HepG2 (cell line): ENCODE data around the gene AQP10. TPM values are rescaled to one million over a fixed set of nuclear protein-coding genes. Genes with fewer than 3 reads are reported as not detected.
A peak's percentile ranks its signal among the peaks of the same experiment; 100 is the strongest.

Source experiments
- AHR ChIP-seq: IDR thresholded peaks from 2 replicates; pipeline ENCODE4 v1.6.1; 2018; ENCODE audit warnings: missing genetic modification reagents, missing compliant biosample characterization
- HNRNPL ChIP-seq: fragments of 200-400 bp; formaldehyde crosslinking; IDR thresholded peaks from 2 replicates; pipeline ENCODE4 v1.6.1; 2017; ENCODE audit warnings: mild to moderate bottlenecking, low read depth, low read length
- NCOA5 ChIP-seq: sonication (generic); formaldehyde crosslinking; IDR thresholded peaks from 2 replicates; pipeline ENCODE4 v1.4.0; 2020; ENCODE audit warnings: missing genetic modification reagents
- POLR2AphosphoS5 ChIP-seq: IDR thresholded peaks from 2 replicates; pipeline ENCODE4 v1.6.1; 2012; ENCODE audit warnings: low read depth, low read length
- RFX3 ChIP-seq: IDR thresholded peaks from 2 replicates; pipeline ENCODE4 v1.6.1; 2016; ENCODE audit warnings: missing biosample characterization, missing genetic modification reagents
- SMAD1 ChIP-seq: sonication (generic); formaldehyde crosslinking; IDR thresholded peaks from 2 replicates; pipeline ENCODE4 v1.4.0; 2020; ENCODE audit warnings: missing genetic modification reagents, low read depth, mild to moderate bottlenecking, borderline replicate concordance
- SMARCC2 ChIP-seq: fragments of 450-650 bp; IDR thresholded peaks from 2 replicates; pipeline ENCODE4 v1.6.1; 2017; ENCODE audit warnings: antibody characterized with exemption, mild to moderate bottlenecking
- SRY ChIP-seq: sonication (generic); formaldehyde crosslinking; IDR thresholded peaks from 2 replicates; pipeline ENCODE4 v1.8.0; 2022; ENCODE audit warnings: mild to moderate bottlenecking, missing genetic modification reagents
- STAG1 ChIP-seq: sonication (generic); formaldehyde crosslinking; IDR thresholded peaks from 2 replicates; pipeline ENCODE4 v1.4.0; 2020; ENCODE audit warnings: missing genetic modification reagents
- YEATS4 ChIP-seq: sonication (generic); formaldehyde crosslinking; IDR thresholded peaks from 2 replicates; pipeline ENCODE4 v1.4.0; 2020; ENCODE audit warnings: missing genetic modification reagents, borderline replicate concordance
- ZNF143 ChIP-seq: sonication (generic); formaldehyde crosslinking; IDR thresholded peaks from 2 replicates; pipeline ENCODE4 v1.4.0; 2020; ENCODE audit warnings: missing genetic modification reagents
- ZNF781 ChIP-seq: sonication (generic); formaldehyde crosslinking; IDR thresholded peaks from 2 replicates; pipeline ENCODE4 v1.5.1; 2020; ENCODE audit warnings: borderline replicate concordance, mild to moderate bottlenecking, missing genetic modification reagents; ENCODE audit errors: not compliant biosample characterization
- ZNF790 ChIP-seq: sonication (generic); formaldehyde crosslinking; IDR thresholded peaks from 2 replicates; pipeline ENCODE4 v1.8.0; 2022; ENCODE audit warnings: missing genetic modification reagents, mild to moderate bottlenecking, borderline replicate concordance
- ZNF816 ChIP-seq: sonication (generic); formaldehyde crosslinking; IDR thresholded peaks from 2 replicates; pipeline ENCODE4 v1.8.0; 2022; ENCODE audit warnings: missing genetic modification reagents, mild to moderate bottlenecking, borderline replicate concordance
- ZNF891 ChIP-seq: sonication (generic); formaldehyde crosslinking; IDR thresholded peaks from 2 replicates; pipeline ENCODE4 v1.5.0; 2020; ENCODE audit warnings: mild to moderate bottlenecking, missing genetic modification reagents
- polyA plus RNA-seq, 8 experiments: library from polyadenylated mRNA; depleted of rRNA in 3 of 8; stranded (reverse) in 7 of 8; unstranded in 1 of 8; fragments of >200 nt; fragmentation: Illumina TruSeq in 4 of 8; extraction: Trizol in 4 of 8; gene quantifications; 2 replicates each; pipeline versions ENCODE4 v1.2.1 to v1.2.3, GENCODE V29; 2011 to 2016; ENCODE audit warnings: low read depth in 4 of 8, missing spikeins in 1 of 8, mixed read lengths in 1 of 8; ENCODE audit not compliant: insufficient read depth in 1 of 8
- total RNA-seq, 5 experiments: library from RNA; depleted of rRNA; stranded (reverse); fragments of >200 nt; fragmentation: Illumina TruSeq; extraction: Trizol; gene quantifications; 2 replicates each; pipeline ENCODE4 v1.2.3, GENCODE V29; 2016; ENCODE audit warnings: low read depth in 1 of 5
- TF ChIP-seq, protein P1 (sequence below): sonication (generic); formaldehyde crosslinking; IDR thresholded peaks from 2 replicates; pipeline ENCODE4 v1.4.0; 2020; ENCODE audit warnings: missing genetic modification reagents
- TF ChIP-seq, protein P2 (sequence below): IDR thresholded peaks from 2 replicates; pipeline ENCODE4 v1.6.1; 2016; ENCODE audit warnings: missing genetic modification reagents, missing compliant biosample characterization
- TF ChIP-seq, protein P3 (sequence below): sonication (generic); formaldehyde crosslinking; IDR thresholded peaks from 2 replicates; pipeline ENCODE4 v1.5.1; 2020; ENCODE audit warnings: mild to moderate bottlenecking, missing genetic modification reagents
- TF ChIP-seq, protein P4 (sequence below): sonication (generic); formaldehyde crosslinking; IDR thresholded peaks from 2 replicates; pipeline ENCODE4 v1.4.0; 2020; ENCODE audit warnings: missing genetic modification reagents

AQP10 gene
- total and polyA plus RNA-seq, 2 of the 13 experiments (the other 11 are each of a cell fraction or from before 2014, with no cell fraction given) = 0.30 TPM; not detected in 1

DNA sequence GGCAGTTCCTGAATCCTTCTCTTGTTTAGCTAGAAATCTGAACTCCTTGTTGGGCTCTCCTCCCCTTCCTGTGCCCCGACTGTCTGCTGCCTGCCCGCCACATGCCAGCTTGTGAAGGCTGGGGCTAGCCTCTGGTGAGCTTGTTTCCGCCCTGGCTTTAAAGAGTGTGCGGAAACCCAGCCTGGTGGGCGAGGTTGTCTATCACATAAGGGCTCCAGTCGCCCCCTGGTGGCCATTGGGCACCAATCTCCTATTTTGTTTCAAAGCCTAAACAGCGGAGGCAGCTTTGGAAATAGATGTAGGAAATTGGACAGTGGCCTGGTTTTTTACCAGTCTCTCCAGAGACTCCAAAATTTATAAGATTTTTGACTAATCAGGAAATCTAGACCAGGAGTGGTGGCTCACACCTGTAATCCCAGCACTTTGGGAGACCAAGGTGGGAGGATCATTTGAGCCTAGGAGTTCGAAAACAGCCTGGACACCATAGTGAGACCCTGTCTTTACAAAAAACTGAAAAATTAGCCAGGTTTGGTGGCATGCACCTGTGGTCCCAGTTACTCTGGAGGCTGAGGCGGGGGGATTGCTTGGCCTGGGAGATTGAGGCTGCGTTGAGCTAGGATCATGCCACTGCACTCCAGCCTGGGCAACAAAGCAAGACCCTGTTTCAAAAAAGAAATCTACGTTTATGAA lies 14.3 kb downstream of the AQP10 start (continued):
- TF ChIP-seq, protein P1, sequence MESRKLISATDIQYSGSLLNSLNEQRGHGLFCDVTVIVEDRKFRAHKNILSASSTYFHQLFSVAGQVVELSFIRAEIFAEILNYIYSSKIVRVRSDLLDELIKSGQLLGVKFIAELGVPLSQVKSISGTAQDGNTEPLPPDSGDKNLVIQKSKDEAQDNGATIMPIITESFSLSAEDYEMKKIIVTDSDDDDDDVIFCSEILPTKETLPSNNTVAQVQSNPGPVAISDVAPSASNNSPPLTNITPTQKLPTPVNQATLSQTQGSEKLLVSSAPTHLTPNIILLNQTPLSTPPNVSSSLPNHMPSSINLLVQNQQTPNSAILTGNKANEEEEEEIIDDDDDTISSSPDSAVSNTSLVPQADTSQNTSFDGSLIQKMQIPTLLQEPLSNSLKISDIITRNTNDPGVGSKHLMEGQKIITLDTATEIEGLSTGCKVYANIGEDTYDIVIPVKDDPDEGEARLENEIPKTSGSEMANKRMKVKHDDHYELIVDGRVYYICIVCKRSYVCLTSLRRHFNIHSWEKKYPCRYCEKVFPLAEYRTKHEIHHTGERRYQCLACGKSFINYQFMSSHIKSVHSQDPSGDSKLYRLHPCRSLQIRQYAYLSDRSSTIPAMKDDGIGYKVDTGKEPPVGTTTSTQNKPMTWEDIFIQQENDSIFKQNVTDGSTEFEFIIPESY (CRISPR knock-in tag) = peak; percentile 63
- TF ChIP-seq, protein P2, sequence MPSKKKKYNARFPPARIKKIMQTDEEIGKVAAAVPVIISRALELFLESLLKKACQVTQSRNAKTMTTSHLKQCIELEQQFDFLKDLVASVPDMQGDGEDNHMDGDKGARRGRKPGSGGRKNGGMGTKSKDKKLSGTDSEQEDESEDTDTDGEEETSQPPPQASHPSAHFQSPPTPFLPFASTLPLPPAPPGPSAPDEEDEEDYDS (CRISPR knock-in tag) = no peak
- TF ChIP-seq ZNF143 (CRISPR knock-in tag) (no peak), ZNF891 (CRISPR knock-in tag) (0 out of 2 replicates have a peak, but pooled peaks have one; percentile 45), STAG1 (CRISPR knock-in tag) (peak; percentile 80), SMARCC2 (no peak), NCOA5 (CRISPR knock-in tag) (no peak), AHR (no peak), ZNF816 (CRISPR knock-in tag) (no peak), ZNF790 (CRISPR knock-in tag) (no peak), RFX3 (no peak), HNRNPL (peak; percentile 90), YEATS4 (no peak), ZNF781 (CRISPR knock-in tag) (no peak), SRY (no peak), SMAD1 (CRISPR knock-in tag) (no peak), POLR2AphosphoS5 (no peak)
- TF ChIP-seq, protein P3, sequence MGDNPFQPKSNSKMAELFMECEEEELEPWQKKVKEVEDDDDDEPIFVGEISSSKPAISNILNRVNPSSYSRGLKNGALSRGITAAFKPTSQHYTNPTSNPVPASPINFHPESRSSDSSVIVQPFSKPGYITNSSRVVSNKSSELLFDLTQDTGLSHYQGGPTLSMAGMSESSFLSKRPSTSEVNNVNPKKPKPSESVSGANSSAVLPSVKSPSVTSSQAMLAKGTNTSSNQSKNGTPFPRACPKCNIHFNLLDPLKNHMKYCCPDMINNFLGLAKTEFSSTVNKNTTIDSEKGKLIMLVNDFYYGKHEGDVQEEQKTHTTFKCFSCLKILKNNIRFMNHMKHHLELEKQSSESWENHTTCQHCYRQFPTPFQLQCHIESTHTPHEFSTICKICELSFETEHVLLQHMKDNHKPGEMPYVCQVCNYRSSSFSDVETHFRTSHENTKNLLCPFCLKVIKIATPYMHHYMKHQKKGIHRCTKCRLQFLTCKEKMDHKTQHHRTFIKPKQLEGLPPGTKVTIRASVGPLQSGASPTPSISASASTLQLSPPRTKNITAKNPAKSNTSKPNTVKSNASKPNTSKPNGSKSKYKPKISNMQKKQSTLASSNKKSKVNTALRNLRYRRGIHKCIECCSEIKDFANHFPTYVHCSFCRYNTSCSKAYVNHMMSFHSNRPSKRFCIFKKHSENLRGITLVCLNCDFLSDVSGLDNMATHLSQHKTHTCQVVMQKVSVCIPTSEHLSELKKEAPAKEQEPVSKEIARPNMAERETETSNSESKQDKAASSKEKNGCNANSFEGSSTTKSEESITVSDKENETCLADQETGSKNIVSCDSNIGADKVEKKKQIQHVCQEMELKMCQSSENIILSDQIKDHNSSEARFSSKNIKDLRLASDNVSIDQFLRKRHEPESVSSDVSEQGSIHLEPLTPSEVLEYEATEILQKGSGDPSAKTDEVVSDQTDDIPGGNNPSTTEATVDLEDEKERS = no peak
- TF ChIP-seq, protein P4, sequence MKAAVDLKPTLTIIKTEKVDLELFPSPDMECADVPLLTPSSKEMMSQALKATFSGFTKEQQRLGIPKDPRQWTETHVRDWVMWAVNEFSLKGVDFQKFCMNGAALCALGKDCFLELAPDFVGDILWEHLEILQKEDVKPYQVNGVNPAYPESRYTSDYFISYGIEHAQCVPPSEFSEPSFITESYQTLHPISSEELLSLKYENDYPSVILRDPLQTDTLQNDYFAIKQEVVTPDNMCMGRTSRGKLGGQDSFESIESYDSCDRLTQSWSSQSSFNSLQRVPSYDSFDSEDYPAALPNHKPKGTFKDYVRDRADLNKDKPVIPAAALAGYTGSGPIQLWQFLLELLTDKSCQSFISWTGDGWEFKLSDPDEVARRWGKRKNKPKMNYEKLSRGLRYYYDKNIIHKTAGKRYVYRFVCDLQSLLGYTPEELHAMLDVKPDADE = no peak
